Activated CD4-positive, alpha-beta T cell treated with anti-CD3 and anti-CD28 coated beads, Interleukin-2, Interleukin-4, amounts not matched to agents 100 ng/mL and 50 ng/mL, durations not matched to agents 16 hours and 8 hours (primary cell): ENCODE results near the gene OBSL1.

Source experiments
- DNase-seq: peaks from one replicate; pipeline ENCODE4 v3.0.0-alpha.2; 2020; ENCODE audit warnings: low spot score

OBSL1 gene

DNA sequence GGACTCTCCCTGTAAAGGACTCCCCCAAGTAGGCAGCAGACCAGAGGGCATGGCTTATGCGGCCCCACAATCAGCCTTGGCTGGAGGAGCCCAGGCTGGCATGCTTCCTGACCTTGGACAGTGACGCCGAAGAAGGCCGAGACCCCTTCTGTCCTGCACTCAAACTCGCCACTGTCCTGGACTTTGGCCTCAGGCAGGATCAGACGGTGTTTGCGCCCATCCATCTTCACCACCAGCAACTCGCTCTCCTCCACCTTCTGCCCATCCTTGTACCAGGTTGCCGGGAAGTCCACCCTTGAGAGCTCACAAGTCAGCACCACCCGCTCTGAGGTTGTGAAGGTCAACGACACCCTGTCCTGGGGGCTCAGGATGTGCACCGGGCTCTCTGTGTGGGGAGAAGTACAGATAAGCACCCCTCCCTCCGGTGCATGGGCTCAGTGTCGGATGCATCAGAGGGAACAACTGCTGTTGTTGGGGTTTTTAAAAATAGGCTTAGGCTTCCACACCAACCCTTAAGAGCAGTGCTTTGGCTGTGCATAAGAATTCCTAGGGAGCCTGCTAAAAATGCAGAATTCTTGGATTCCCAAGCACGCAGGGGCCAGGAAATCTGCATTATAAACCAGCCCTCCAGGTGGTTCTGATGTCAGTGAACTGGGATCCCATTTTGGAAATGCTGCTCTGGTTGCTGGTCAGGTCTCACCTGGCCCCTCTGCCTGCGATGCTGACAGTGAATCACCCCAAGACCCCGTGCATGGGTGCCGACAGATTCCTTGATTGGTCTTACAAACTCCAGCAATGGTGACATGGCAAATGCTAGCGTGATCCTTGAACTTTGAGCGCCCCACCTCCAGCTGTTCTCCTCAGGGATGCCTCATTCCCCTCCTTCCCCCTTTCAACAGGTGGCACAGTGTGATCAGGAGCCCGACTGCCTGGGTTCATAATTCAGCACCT lies 5.9 kb downstream of the OBSL1 start:
- no peak for DNase-seq

DNA sequence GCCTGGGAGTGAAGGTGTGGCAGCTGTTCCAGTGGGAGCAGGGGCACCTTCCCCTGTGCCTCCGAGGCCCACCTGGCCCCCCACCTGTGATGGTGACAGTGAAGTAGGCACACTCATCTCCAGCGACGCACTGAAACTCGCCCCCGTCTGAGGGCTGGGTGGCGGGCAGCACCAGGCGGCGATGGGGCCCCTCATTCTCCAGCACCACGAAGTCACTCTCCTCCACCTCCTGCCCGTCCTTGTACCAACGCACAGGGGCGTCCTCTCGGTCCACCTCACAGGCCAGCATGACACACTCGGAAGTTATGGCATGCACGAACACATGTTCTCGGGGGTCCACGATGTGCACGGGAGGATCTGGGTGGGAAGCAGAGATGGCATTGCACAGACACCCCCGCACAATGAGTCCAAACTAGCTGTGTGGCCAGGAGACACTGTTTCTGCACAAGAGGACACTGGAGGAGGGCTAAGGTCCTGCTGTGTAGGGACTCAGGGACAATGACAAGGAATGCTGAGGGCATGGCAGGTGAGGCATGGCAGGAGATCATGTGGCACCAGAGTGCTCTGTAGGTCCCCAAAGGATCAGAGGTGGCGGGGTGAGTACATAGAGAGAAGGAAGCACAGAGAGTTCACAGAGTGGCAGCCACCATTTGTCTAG lies 7.9 kb downstream of the OBSL1 start:
- no peak for DNase-seq

DNA sequence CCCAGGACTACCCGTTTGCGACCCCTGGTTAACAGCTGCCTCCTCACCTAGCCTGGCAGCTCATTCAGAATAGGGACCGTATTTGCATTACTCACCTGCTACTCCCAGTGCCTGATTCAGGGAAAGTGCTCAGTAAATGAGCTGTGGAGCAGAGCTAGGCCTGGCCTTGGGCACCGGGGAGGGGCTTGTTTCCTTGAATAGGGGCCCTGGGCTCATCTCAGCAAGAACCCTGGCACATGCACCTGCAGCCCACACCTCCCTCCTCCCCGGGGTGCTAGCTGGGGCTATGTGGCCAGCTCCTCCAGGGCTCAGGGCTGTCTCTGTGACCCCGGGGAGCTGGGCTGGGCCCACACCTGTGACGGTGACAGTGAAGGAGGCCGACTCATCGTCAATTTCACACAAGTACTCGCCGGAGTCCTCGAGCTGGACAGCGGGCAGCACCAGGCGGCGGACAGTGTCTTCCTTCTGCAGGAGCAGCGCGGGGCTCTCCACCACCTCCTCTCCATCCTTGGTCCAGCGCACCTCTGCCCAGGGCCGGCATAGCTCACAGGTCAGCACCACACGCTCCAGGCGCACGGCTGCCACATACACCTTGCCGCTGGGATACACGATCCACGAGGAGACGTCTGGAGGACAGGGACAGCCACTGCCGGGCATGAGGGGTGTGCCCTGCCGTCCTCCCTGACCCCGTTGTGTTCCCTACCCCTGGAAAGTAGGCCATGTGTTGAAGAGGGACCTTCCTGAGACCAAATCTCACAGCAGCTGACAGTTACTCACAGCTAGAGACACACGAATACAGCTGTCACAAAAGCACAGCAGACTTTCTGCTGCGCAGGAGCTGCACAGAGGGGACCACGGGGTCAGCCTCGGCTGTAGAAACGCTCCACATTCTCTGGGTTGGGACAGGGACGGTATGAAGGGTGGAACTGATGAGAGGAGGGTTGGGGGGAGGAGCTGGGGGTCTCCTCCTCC lies 9.0 kb downstream of the OBSL1 start:
- no peak for DNase-seq

DNA sequence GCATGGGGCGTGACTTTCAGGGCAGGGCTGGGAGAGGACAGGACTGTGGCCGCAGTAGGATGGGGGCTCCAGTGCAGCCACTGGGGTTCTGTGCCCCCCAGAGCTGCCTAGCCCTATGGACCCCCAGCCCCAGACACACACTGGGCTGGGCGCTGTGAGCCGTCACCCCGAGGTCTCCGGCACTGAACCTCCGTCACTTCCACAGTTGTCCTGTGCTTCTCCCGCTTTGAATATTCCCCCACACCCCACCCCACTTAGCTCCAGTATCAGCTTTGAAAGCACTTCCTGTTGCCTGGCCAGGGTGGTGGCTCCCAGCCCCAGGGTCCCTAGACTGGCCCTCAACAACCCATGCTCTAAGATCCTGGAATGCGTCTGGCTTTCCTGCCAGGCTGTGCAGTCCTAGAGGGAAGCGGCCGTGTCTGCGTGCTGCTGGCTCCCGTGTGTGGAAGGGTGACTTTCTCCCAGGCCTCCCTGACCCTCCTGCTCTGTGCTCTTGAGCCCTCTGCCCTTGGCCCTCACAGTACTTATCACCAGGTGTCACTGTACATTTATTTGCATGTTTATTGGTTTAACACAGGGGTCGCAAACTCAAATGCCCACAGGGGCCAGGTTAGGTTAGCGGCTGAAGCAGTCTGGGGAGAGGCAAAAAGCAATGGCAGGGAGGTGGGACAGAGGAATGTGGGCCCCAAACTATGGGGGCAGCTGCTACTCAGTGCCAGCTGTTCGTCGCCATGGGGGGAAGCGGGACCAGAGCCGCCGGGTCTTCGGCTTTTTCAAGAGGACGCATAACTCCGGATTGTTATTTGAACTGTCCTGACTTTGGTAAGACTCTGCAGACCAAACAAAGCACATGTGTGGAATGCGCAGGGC lies 9.9 kb downstream of the OBSL1 start:
- no peak for DNase-seq

DNA sequence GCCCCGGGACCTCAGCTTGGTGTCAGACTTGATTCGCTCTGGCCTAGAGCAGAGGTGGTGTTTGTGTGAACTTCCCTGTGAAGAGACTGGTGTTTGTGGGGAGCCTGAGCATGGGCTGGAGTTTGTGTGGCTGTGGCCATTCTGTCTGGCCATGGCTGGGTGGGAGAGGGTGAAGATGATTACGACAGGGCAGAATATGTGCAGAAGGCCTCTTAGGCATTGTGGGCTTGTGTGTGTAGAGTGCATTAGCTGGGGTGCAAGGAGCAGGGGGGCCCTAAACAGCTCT lies 10.5 kb downstream of the OBSL1 start:
- DNase-seq: no peak

DNA sequence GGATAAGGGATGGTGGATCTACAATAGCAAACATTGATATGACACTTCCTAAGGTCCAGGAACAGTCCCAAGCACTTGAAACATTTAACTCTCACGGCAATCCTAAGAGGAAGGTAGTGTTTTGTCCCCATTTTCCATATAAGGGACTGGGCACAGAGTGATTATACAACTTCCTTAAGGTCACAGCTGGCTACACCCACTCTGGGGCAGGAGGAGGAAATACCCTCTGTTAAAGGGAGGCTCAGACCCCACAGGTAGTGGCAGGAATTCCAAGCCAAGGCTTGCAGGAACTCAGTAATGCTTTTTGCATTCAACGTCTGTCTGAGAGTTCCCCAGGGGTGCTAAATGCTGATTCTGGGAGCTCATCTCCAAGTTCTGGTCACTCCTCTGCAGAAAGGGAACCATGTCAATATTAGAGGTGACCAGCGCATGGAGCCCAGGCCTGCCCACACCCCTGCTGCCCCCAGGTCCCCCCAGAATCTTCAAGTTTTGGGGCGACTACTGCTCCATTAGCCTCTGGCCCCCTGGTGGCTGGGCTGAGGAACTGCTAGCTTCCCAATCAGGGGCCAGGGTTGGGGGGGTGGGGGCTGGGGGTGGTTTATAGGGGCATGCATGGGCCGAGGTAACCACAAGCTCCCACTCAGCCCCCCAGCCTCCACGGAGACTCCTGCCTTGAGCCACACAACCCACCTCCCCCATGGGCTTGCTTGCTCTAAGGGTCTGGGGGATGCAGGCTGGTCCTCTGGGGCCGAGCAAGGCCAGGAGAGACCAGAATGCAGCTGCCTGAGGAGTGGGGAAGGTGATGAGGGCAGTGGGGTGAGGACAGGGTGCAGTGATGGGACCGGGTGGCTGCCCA lies 11.1 kb downstream of the OBSL1 start:
- DNase-seq: no peak

DNA sequence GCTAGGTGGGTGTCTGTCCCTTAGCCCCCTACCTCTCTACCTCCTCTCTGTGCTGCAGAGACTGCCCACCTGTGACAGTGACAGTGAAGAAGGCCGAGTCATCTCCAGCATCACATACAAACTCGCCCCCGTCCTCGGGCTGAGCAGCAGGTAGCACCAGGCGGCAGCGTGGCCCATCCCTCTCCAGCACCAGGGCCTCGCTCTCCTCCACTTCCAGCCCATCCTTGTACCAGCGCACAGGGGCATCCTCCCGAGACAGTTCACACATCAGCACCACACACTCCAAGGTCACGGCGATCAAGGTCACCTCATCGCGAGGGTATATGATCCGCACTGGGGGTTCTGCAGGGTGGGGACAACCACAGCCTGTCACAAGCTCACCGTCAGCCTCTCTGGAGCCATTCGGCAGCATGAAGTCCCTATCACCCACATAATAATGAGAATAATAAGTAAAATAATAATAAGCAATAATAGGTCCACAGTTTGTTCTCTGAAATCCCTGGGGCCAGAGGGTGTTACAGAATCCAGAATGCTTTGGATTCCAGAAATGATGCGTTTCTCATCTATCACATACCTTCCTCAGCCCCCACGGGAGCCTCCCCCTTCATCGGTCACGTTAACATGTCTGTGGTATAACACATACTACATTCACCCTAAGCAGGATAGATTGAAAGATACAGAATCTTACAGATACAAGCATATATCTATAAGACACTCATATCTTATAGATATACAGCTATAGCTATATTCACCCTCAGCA lies 12.0 kb downstream of the OBSL1 start:
- no peak for DNase-seq

DNA sequence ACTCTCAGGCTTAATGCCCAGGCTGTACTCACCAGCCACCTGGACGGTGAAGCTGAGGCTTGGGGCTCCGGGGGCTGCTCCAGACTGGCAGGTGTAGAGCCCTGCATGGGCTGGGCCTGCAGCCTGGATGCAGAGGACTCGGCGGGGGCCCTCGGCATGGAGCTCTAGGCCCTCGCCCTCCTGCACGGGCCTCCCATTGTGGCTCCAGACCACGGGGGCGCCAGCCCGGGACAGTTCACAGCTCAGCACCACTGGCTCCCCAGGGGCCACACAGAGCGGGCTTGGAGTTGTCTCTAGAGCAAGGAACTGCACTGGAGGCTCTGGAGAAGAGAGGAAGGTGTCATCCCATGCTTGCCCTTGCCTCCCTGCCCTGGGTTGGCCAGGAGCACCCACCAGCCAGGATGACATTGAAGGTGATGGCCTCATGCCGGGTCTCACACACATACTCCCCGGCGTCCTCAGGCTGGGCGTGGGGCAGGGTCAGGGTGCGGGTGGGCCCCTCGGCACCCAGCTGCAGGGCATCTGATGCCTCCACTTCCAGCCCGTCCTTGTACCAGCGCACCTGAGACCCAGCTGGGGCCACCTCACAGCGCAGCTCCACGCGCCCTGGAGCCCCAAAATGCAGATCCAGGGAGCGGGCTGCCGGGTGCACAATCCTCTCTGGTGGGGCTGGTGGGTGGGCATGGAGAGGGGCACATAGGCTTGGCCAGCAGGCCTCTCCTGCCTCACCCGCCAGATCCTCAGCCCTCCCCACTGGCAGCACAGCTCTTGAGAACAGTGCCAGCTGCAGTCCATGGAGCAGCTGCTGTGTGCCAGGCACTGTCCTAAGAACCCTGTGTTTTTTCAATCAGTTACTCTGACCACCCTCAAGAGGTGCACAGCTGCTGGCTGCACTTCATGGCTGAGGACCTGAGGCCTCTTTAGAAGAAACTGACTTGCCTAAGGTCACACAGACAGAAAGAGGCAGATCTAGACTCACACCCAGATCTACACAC lies 13.3 kb downstream of the OBSL1 start:
- no peak for DNase-seq

DNA sequence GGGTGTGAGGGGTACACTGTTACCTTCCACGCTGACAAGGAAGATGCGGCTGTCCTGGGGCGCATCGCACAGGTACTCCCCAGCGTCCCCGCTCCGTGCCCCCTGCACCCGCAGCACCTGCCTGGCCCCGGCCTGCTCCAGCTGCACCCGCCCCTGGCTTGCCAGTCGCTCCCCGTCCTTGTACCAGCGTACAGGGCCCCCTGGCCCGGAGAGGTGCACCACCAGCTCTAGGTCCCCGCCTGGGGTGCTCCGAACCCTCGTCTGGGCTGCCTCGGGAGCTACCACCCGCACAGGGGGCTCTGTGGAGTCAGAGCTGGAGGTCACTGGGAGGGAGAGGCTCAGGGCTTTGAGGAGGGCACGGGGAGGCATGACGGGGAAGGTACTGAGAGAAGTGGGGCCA lies 14.0 kb downstream of the OBSL1 start:
- no peak for DNase-seq

DNA sequence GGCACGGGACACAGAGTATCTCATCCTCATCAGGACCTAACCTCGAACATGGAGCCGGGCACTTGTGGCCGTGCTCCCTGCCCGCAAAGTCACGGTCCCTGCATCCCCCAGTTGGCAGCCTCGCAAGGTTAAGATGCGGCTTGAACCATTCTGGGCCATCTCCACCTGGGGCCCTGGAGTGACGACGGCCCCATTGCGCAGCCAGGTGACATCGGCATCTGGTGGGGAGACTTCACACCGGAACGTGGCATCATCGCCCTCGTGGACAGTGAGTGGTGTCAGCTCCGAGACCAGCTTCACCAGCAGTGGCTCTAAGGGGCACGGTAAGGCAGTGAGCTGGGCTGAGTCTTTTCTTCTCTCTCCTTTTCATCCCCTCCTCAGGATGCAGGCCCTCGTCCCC lies 14.9 kb downstream of the OBSL1 start:
- DNase-seq: no peak

DNA sequence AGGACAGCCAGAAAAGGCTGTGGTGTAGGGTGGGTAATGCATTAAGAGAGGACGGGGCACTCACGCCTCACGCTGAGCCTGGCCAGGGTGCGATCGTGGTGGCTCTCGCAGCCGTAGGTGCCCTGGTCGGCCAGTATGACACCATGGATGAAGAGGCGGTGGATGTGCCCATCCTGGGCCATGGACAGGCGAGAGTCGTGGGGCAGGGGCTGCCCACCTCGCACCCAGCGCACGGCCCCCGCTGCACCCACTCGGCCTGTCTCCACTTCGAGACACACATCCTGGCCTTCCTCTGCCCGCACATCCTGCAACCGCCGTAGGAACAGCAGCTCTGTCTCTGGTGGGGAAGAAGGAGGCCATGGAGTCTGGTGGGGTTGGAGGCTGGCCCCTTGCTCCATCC lies 15.4 kb downstream of the OBSL1 start:
- no peak for DNase-seq

DNA sequence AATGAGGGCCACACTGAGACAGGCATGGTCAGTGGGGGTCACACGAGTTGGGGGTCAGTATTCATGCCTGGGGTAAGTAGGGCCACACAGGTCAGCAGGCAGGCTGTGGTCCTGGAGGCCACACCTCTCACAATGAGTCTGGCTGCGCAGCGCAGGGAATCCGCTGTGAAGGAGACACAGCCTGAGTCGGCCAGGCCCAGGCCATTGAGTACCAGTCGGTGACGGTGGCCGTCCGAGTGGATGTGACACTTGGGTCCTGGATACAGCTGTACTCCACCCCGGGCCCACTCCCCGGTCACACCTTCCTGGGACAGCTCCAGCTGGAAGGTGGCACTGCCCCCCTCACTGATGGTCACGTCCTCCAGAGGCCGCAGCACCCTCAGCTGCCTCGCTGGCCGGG lies 17.0 kb downstream of the OBSL1 start:
- DNase-seq: no peak

DNA sequence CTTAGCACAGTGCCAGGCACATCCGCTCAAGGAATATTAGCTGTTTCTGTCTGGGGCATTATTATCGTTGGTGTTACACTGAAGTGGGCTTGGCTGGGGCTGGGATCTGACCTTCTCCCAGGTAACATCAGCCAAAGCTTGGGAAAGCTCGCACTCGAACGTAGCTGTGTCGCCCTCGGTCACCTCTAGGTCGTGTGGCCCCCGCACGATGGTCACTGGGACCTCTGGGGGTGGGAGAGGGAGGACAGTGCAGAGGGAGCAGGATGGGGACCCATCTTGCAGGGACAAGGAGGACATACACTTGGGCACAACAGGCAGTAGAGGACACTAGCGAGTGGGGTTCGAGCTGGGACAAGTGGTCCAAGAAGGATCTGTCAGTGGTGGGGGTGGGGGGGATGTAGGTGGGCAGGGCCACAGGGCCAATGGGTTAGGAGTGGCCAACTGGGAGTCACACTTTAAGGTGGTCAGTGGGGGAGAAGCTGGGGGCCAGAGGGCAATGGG lies 17.8 kb downstream of the OBSL1 start:
- DNase-seq: no peak

DNA sequence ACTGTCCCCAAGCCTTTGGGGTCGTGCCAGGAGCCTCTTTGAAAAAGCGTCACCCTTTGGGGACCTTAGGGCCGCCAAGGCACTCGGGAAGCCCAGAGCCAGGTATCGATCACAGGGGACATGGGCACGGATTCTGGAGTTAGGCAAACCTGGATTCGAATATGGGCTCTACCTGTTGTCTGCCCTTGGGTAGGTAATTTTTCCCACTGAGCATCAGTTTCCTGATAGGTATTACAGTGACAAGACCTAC lies 18.2 kb downstream of the OBSL1 start:
- no peak for DNase-seq

DNA sequence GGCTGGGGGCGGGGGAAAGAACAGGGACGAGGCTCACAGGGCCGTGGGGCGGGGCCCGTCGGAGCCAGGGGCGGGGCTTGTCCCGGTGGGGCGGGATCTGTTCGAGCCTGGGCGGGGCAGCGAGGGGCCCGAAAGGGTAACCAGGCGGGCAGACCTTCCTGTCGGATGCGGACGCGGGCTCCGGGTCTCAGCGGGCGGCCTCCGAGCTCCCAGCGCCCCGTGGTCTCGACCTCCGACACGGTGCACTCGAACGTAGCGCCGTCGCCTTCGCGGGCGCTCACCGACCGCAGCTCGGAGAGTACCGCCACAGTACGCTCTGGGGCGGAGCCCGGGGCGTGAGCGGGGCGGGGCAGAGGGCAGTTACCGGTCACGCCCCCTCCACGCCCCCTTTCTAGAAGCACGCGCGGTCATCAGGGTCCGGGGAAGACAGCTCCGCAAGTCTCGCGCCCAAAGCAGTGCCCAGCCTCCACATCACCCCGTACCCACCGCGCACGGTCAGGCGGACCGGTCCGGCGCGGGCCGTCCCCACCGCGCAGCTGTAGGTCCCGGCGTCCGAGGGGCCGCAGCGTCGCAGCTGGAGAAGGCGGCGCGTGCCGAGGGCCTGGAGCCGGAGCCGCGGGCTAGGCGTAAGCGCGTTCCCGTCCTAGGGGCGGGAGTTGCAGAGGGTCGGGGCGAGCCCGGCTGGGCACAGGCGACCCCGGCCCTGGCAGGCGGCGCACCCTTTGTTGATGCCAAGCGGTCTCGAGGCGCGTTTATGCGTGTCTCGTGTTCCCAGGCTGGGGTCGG lies 18.8 kb downstream of the OBSL1 start:
- peak; percentile 70 for DNase-seq

DNA sequence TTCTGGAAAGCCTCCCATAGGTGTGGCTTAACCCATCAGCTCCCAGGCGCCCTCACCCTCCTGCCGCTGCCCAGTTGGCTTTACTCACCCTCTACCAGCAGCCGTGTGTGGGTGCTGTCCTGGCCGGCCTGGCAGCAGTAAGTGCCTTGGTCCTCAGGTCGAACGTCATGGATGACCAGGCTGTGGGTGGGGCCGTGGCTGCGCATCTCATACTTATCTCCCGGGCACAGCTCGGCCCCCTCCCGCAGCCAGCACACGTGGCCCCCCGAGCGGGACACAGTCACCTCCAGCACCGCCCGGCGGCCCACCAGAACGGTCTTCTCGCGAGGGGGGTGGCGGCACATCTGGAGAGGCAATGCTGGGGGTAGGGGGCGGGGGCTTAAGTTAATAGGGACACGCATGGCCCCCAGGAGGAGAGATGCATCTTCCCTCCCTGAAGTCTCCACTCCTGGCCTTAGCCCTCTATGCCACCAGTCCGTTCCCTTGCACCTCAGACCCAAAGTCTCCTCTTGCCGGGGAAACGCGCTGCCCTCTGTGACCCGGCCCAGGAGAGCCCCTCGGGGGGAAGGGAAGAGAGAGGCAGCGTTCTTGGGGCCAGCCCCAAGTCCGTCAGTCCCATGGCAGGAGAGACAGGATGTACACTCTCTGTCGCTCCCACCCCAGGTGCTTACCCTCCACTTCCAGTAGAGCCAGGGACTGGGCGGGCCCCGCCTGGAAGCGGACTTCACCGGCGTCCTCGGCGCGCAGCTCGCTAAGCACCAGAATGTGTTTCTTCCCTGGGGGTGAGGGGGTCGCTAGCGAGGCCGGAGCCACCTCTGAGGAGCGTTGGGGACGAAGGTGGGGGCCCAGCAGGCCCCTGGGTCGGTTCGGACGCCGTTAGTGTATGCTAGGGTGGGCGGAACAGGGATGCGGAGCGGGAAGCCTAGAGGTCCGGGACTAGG lies 19.6 kb downstream of the OBSL1 start:
- no peak for DNase-seq

DNA sequence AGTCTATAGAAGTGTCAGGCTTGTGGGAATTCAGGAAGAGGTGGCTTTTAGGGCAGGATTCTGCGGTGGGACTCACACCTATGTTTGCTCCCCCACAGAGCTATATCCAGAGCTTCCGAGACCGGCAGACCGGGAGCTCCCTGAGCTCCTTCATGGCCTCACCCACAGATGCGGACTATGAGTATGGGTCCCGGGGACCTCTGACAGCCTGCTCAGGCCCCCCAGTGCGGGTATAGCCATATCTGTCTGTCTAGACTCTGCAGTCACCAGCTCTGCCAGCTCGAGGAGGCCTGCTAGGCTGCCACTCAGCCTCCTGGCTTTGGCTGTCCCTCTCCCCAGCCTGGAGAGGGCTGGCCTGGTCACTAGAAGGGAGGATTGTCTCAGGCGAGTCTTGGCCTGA lies 21.7 kb downstream of the OBSL1 start:
- no peak for DNase-seq
